CD4-positive, alpha-beta T cell treated with Interleukin-15 for 4 hours (primary cell): Measurements from ENCODE around the gene OLIG1.

Source experiments
- DNase-seq: peaks from one replicate; pipeline ENCODE4 v3.0.0-alpha.2; 2020; ENCODE audit warnings: low spot score

OLIG1 gene

GRCh38 chr21:33069994-33070743 lies at the start of gene OLIG1:
TSS of gene OLIG1 (plus strand) at chr21:33070141. CDS start at chr21:33070247, 106 bp downstream.
- DNase-seq, result no peak

- DNase-seq, result no peak
Observed at GRCh38 chr21:33020558-33021100, 49.3 kb upstream of the OLIG1 start.

- no peak for DNase-seq
Observed at GRCh38 chr21:33021150-33021549, 48.8 kb upstream of the OLIG1 start.

- DNase-seq, result no peak
Observed at GRCh38 chr21:33021667-33022066, 48.3 kb upstream of the OLIG1 start.

GRCh38 chr21:33022489-33022827 lies 47.5 kb upstream of the OLIG1 start:
- no peak for DNase-seq

GRCh38 chr21:33022828-33023573 lies 46.9 kb upstream of the OLIG1 start:
- DNase-seq, result no peak

- DNase-seq, result no peak
Observed at GRCh38 chr21:33023574-33024200, 46.3 kb upstream of the OLIG1 start.

GRCh38 chr21:33024201-33025103 lies 45.5 kb upstream of the OLIG1 start:
- DNase-seq, result no peak

GRCh38 chr21:33025106-33025488 lies 44.8 kb upstream of the OLIG1 start:
- DNase-seq, result no peak

GRCh38 chr21:33025489-33026442 lies 44.2 kb upstream of the OLIG1 start, which contains the start of gene OLIG2:
TSS of gene OLIG2 (plus strand) at chr21:33025935. CDS start at chr21:33026863, 928 bp downstream.
- no peak for DNase-seq

GRCh38 chr21:33026443-33026858 lies 43.5 kb upstream of the OLIG1 start:
- DNase-seq, result no peak

GRCh38 chr21:33026878-33027400 lies 43.0 kb upstream of the OLIG1 start:
- DNase-seq, result no peak

GRCh38 chr21:33027401-33028286 lies 42.3 kb upstream of the OLIG1 start:
- DNase-seq, result no peak

GRCh38 chr21:33028287-33028670 lies 41.7 kb upstream of the OLIG1 start:
- no peak for DNase-seq

- peak; percentile 24 for DNase-seq
Observed at GRCh38 chr21:33028773-33029384, 41.1 kb upstream of the OLIG1 start.

- no peak for DNase-seq
Observed at GRCh38 chr21:33029385-33029921, 40.5 kb upstream of the OLIG1 start.

GRCh38 chr21:33029975-33030461 lies 39.9 kb upstream of the OLIG1 start:
- no peak for DNase-seq

GRCh38 chr21:33030633-33031032 lies 39.3 kb upstream of the OLIG1 start:
- DNase-seq, result no peak
